Activated T-cell treated with anti-CD3 and anti-CD28 coated beads for 4 hours (primary cell): ENCODE data around the gene MARVELD2.
"Not testable (repeated sequence)": the region's sequence is repeated elsewhere in the genome, so short reads cannot be mapped to it uniquely, and the experiment has no call there.

Source experiments
- DNase-seq: peaks from one replicate; pipeline ENCODE4 v3.0.0-alpha.2; 2020

The MARVELD2 gene, protein sequence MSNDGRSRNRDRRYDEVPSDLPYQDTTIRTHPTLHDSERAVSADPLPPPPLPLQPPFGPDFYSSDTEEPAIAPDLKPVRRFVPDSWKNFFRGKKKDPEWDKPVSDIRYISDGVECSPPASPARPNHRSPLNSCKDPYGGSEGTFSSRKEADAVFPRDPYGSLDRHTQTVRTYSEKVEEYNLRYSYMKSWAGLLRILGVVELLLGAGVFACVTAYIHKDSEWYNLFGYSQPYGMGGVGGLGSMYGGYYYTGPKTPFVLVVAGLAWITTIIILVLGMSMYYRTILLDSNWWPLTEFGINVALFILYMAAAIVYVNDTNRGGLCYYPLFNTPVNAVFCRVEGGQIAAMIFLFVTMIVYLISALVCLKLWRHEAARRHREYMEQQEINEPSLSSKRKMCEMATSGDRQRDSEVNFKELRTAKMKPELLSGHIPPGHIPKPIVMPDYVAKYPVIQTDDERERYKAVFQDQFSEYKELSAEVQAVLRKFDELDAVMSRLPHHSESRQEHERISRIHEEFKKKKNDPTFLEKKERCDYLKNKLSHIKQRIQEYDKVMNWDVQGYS

DNA sequence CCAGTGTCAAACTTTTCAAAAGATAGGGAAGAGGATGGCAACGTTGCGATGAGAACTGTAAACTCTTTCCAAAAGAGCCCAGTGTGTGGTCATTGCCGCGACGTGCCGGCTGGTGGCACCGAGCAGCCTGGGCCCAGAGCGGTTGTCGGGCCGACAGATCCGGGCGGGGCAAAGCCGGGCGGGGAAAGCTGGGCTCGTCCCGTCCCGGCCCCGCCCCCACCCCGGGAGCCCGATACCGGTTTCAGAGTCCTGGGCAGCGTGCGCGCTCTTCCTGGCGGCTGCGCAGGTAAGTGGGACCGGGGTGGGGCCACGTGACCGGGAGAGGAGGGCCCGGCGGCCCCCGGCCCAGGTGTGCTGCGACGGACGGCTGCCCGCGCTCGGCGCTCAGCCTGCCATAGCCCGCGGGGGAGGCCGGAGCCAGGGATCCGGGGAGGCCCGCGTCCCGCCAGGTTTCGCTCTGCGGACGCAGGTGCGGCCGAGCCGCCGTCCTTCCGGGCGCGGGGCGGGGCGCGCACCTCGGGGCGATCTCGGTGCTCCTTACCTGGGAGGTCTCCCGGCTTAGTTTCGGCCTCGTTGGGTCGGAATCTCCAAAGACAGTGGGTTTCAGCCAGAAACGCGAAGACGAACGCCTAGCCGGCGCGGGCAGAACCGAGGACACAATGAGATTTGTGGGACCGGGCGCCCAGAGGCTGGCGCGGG, at the start of gene MARVELD2:
TSS of gene MARVELD2 (plus strand) at position 232 of the 699 bp plus-strand sequence. CDS start 4,270 bp downstream, outside the sequence.
- peak; percentile 21 for DNase-seq

- DNase-seq, result no peak
Observed at GRCh38 chr5:69367697-69368279, 47.1 kb upstream of the MARVELD2 start.

- DNase-seq, result peak; percentile 27
Observed at GRCh38 chr5:69368458-69369339, 46.2 kb upstream of the MARVELD2 start.

DNA sequence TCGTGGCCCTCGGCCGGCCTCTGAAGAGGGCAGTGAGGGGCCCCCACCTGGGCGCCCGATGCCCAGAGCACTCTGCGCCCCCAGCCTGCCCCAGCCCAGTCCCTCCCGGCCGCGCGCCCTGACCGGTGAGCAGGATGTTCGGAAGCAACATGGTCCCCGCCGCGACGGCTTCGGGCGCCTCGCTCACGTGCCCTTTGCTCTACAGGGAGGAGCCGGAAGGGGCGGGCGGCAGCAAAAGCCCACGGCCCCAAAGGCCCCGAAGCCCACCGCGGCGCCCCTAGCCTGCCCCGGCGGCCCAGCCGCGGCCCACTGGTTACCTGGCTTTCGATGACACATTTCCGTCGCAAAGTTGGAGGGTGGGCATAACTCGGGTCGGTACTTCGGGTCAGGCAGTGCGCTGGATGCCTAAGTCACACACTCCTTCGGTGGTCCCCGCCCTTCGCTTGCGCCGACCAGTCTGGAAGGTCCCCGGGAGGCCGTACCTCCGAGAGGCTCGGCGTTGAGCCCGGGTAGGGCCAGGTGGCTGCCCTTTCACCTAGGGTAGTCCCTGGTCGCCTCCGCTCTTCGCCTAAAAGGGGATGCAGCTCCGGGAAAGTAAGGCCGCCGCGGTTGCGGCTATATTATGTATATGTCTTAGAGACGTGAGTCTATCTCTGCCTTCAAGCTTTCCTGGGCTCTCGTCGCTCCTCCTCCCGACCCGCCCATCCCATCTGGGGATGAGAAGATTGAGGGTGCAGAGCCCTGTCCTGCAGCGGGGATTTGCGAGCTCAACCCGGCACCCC, 45.4 kb upstream of the MARVELD2 start, which contains the start of the genes AK6, RAD17 and TAF9:
TSS of gene AK6 (minus strand) at position 181 of the 782 bp plus-strand sequence. CDS start at position 151, 30 bp downstream.
TSS of gene RAD17 (plus strand) at position 479 of the 782 bp plus-strand sequence. CDS start 2,391 bp downstream, outside the sequence.
TSS of gene TAF9 (minus strand) at position 181 of the 782 bp plus-strand sequence. CDS start 3,783 bp downstream, outside the sequence.
- DNase-seq, result peak; percentile 85

GRCh38 chr5:69370335-69370734, 44.6 kb upstream of the MARVELD2 start:
- not testable (repeated sequence) for DNase-seq

GRCh38 chr5:69372394-69372793, 42.5 kb upstream of the MARVELD2 start:
- DNase-seq, result no peak

GRCh38 chr5:69374911-69375446, 39.9 kb upstream of the MARVELD2 start:
- no peak for DNase-seq

- DNase-seq, result no peak
Observed at GRCh38 chr5:69378376-69378775, 36.5 kb upstream of the MARVELD2 start.

DNA sequence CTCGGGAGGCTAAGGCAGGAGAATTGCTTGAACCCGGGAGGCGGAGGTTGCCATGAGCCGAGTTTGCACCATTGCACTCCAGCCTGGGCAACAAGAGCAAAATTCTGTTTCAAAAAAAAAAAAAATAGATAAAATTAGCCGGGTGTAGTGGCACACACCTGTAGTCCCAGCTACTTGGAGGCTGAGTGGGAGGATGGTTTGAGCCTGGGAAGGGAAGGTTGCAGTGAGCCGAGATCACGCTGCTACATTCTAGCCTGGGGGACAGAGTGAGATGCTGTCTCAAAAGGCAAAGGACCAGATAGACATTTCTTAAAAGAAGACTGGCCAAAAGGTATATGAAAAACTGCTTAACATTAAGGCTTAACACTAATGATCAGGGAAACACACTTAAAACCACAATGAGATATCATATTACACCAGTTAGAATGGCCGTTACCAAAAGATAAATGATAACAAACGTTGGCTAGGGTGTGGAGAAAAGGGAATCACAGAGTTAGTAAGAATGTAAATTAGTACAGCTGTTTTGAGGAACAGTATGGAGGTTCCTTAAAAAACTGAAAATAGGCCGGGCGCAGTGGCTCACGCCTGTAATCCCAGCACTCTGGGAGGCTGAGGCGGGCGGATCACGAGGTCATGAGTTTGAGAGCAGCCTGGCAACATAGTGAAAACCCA, 10.1 kb upstream of the MARVELD2 start:
- DNase-seq, result no peak

DNA sequence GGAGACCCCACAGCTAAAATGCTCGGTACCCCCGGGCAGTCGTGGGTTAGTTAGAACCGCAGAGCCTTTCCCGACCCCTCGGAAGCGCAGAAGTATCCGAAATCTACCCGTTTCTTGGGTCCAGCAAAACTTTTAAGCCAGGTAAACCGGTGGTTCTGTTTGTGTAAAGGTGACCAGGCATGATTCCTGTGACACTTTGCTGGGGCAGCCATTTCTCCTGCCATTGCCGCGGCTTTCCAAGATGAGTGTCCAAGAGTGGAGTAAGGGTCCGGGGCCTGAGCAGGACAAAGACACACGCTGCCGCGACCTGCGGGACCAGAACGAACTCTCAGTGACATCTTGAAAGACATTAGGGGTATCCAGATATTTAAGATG, 655 bp downstream of the MARVELD2 start:
- DNase-seq, result no peak

DNA sequence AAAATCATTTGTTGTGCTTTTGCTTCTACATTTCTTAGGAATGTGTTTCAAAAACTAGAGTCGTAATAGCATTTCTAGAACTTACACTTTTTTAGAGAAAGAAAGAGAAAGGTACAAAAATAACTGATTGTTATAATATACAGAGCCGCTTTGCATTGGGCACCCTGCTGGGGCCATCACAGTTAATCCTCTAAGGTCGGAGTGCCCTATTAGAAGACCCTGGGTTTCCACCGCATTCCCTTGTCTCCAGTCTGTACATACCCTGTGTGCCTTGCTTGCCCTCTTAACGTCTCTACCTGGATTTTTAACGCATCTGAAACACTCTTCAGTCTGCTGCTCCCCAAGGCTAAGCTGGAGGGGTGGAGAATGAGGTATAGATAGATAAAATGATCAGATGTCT, 1.3 kb downstream of the MARVELD2 start:
- no peak for DNase-seq

GRCh38 chr5:69416699-69417098, 1.8 kb downstream of the MARVELD2 start:
- no peak for DNase-seq

DNA sequence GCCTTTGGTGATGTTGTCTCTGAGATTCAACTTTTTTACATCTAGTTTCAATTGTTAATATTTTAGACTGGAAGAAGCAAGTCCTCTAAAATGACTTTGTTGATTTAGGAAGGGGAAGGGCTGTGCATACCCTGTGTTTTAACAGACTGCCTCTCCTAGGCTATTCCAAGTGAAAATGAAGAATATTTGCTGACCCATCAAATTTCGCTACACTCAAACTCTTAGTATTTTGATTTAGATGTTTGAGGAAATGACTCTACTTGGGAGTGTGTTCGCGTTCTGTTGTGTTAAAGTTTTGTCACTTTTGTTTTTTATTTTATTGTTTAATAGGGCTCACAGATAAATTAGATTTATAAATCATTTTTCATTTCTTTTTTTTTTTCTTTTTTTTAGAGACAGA, 3.6 kb downstream of the MARVELD2 start:
- no peak for DNase-seq

GRCh38 chr5:69431424-69432303, 16.7 kb downstream of the MARVELD2 start:
- DNase-seq, result no peak

GRCh38 chr5:69432412-69433206, 17.7 kb downstream of the MARVELD2 start:
- DNase-seq, result no peak

- DNase-seq, result not testable (repeated sequence)
Observed at GRCh38 chr5:69435276-69435884, 20.5 kb downstream of the MARVELD2 start.

DNA sequence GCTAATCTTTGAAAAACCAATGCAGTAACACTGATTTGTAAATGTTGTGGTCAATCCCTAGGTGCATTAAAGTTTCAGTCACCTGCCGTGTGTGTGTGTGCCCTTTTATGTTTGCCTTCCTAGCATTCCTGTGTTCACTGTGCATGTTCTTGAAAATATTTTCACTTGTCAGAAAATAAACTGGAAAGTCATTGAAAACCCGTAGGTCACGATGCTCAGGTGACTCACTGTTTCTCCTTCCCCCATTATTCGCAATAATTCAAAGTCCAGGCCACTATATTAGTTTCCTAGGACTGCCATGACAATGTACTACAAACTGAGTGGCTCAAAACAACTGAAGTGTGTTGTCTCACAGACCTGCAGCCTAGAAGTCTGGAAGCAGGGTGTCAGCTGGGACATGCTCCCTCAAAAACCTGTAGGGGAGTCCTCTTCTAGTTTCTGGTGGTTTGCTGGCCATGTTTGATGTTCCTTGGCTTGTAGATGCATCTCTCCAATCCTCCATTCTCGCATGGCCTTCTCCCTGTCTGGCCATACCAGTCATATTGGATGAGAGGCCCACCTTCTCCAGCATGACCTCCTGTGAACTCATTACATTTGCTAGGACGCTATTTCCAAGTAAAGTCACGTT, 29.3 kb downstream of the MARVELD2 start:
- DNase-seq, result no peak
